ENCODE data around the gene ACSM2B.
"Not testable (repeated sequence)": the region's sequence is repeated elsewhere in the genome, so short reads cannot be mapped to it uniquely, and the experiment has no call there.

ACSM2B gene

GRCh38 chr16:20576145-20576544 is at the start of gene ACSM2B:
Gene ACSM2B (minus strand): TSS chr16:20576367. CDS start chr16:20564845, 11,522 bp downstream.
- not testable (repeated sequence) for DNase-seq

GRCh38 chr16:20624882-20625807 is 49.0 kb upstream of the ACSM2B start:
- no peak for DNase-seq

- no peak for DNase-seq
These were observed 48.0 kb upstream of the ACSM2B start for GRCh38 chr16:20624205-20624604.

- no peak for DNase-seq
These were observed 46.3 kb upstream of the ACSM2B start for GRCh38 chr16:20622498-20622870.

GRCh38 chr16:20621406-20621805 is 45.2 kb upstream of the ACSM2B start:
- DNase-seq, result no peak

- no peak for DNase-seq
These were observed 44.6 kb upstream of the ACSM2B start for GRCh38 chr16:20620770-20621169.

- no peak for DNase-seq
These were observed 43.8 kb upstream of the ACSM2B start for GRCh38 chr16:20620003-20620402.

GRCh38 chr16:20617271-20617670 is 41.1 kb upstream of the ACSM2B start:
- DNase-seq, result no peak

- DNase-seq, result no peak
These were observed 38.3 kb upstream of the ACSM2B start for GRCh38 chr16:20614186-20615141.

- no peak for DNase-seq
These were observed 37.5 kb upstream of the ACSM2B start for GRCh38 chr16:20613481-20614185.

- no peak for DNase-seq
These were observed 36.6 kb upstream of the ACSM2B start for GRCh38 chr16:20612551-20613480.

GRCh38 chr16:20611975-20612481 is 35.9 kb upstream of the ACSM2B start:
- DNase-seq, result peak; percentile 44

- DNase-seq, result peak; percentile 75
These were observed 35.3 kb upstream of the ACSM2B start for GRCh38 chr16:20611350-20611902.

GRCh38 chr16:20610892-20611349 is 34.8 kb upstream of the ACSM2B start:
- DNase-seq, result no peak

GRCh38 chr16:20610211-20610891 is 34.2 kb upstream of the ACSM2B start:
- DNase-seq, result no peak

- not testable (repeated sequence) for DNase-seq
These were observed 26.0 kb upstream of the ACSM2B start for GRCh38 chr16:20602205-20602604.

- DNase-seq, result not testable (repeated sequence)
These were observed 23.3 kb upstream of the ACSM2B start for GRCh38 chr16:20599475-20599874.

- DNase-seq, result no peak
These were observed 22.8 kb upstream of the ACSM2B start for GRCh38 chr16:20598832-20599469.

- DNase-seq, result not testable (repeated sequence)
These were observed 19.5 kb upstream of the ACSM2B start for GRCh38 chr16:20595694-20596093.

- DNase-seq, result not testable (repeated sequence)
These were observed 18.9 kb upstream of the ACSM2B start for GRCh38 chr16:20595068-20595467.

All from DMS 273 treated with DMSO at 0.1 percent for 48 hours (cell line).